PFSK-1 (cell line): ENCODE results near the gene CD22.

Experiments used
- FOXP2 ChIP-seq: optimal IDR thresholded peaks from 2 replicates; pipeline ENCODE3; 2011; ENCODE audit warnings: borderline replicate concordance, control low read depth, inconsistent platforms; ENCODE audit not compliant: insufficient read depth; ENCODE audit errors: extremely low read length, extremely low read depth
- POLR2AphosphoS5 ChIP-seq: IDR thresholded peaks from 2 replicates; pipeline ENCODE4 v1.6.1; 2012; ENCODE audit warnings: low read depth, mild to moderate bottlenecking, control low read depth, low read length, moderate library complexity
- REST ChIP-seq, 2 experiments: IDR thresholded peaks; 2 replicates each; pipeline versions ENCODE4 v1.6.1 to v1.8.0; 2011 to 2012; ENCODE audit warnings: low read depth in 2 of 2, low read length in 2 of 2, control low read depth in 1 of 2, inconsistent platforms in 1 of 2, mild to moderate bottlenecking in 1 of 2, moderate library complexity in 1 of 2; ENCODE audit not compliant: insufficient read depth in 1 of 2
- SIN3A ChIP-seq: IDR thresholded peaks from 2 replicates; pipeline ENCODE4 v1.6.1; 2012; ENCODE audit warnings: mild to moderate bottlenecking, low read length, moderate library complexity, borderline replicate concordance; ENCODE audit not compliant: insufficient read depth
- TAF1 ChIP-seq: IDR thresholded peaks from 2 replicates; pipeline ENCODE4 v1.6.1; 2012; ENCODE audit warnings: low read length, control low read depth, borderline replicate concordance; ENCODE audit not compliant: insufficient read depth

The CD22 gene

GRCh38 chr19:35284153-35285094 is 44.6 kb upstream of the CD22 start:
- TF ChIP-seq POLR2AphosphoS5 (no peak), SIN3A (no peak), FOXP2 (no peak), TAF1 (no peak), REST (IDR thresholded peaks at IDR 0.05; ENCODE audit: insufficient read depth in 1 of 2, low read depth in 2 of 2, low read length in 2 of 2) (no peak)

GRCh38 chr19:35285095-35285449 is 43.9 kb upstream of the CD22 start:
- no peak for TF ChIP-seq TAF1
- no peak for TF ChIP-seq FOXP2
- no peak for TF ChIP-seq SIN3A
- no peak for TF ChIP-seq REST (IDR thresholded peaks at IDR 0.05; ENCODE audit: insufficient read depth in 1 of 2, low read depth in 2 of 2, low read length in 2 of 2)
- TF ChIP-seq POLR2AphosphoS5 = no peak

- TF ChIP-seq TAF1 (no peak), SIN3A (no peak), FOXP2 (no peak), REST (IDR thresholded peaks at IDR 0.05; ENCODE audit: insufficient read depth in 1 of 2, low read depth in 2 of 2, low read length in 2 of 2) (no peak), POLR2AphosphoS5 (no peak)
Observed at GRCh38 chr19:35287713-35288112, 41.3 kb upstream of the CD22 start.

- no peak for TF ChIP-seq FOXP2
- TF ChIP-seq SIN3A = no peak
- no peak for TF ChIP-seq TAF1
- TF ChIP-seq POLR2AphosphoS5 = no peak
- no peak for TF ChIP-seq REST (IDR thresholded peaks at IDR 0.05; ENCODE audit: insufficient read depth in 1 of 2, low read depth in 2 of 2, low read length in 2 of 2)
Observed at GRCh38 chr19:35288331-35288730, 40.7 kb upstream of the CD22 start.

GRCh38 chr19:35288906-35289305 is 40.1 kb upstream of the CD22 start:
- TF ChIP-seq SIN3A = no peak
- no peak for TF ChIP-seq FOXP2
- no peak for TF ChIP-seq REST (IDR thresholded peaks at IDR 0.05; ENCODE audit: insufficient read depth in 1 of 2, low read depth in 2 of 2, low read length in 2 of 2)
- TF ChIP-seq TAF1 = no peak
- TF ChIP-seq POLR2AphosphoS5 = no peak
